ENCODE data around the gene AGAP3. TPM values are rescaled to one million over a fixed set of nuclear protein-coding genes. Genes with fewer than 3 reads are reported as not detected.

AGAP3 gene
- total and polyA plus RNA-seq, 4 donors: 75.9 to 194 (median 110) TPM

GRCh38 chr7:151174246-151175046, 88.2 kb downstream of the AGAP3 start:
- peaks cover 0 to 3% (median 0%) of the 10 kb centered on the region in 4 donors for H3K9me3 ChIP-seq (ENCODE audit: control insufficient read depth in 4 of 4, insufficient read depth in 3 of 4, low read length in 3 of 4)
- 56 to 61% methylated on average over 66 to 77 of the region's 77 CpGs for WGBS, 2 donors
- peaks cover 4 to 19% (median 12%) of the 10 kb centered on the region in 3 donors for H3K27me3 ChIP-seq (ENCODE audit: control insufficient read depth in 3 of 3, insufficient read depth in 3 of 3, low read length in 2 of 3)
- no peak overlapping the region for H3K9ac ChIP-seq (ENCODE audit: insufficient read depth in 1 of 2, low read length in 2 of 2)
- peak in 2 of 3 donors; percentile 22 to 31 for DNase-seq
- no peaks in the 10 kb centered on the region for H3K36me3 ChIP-seq (ENCODE audit: control insufficient read depth in 4 of 4, insufficient read depth in 4 of 4, low read length in 4 of 4)
- no peak overlapping the region for H3K4me3 ChIP-seq
- H3K27ac ChIP-seq (ENCODE audit: low read depth in 1 of 2, low read length in 1 of 2): no peak overlapping the region
- H3K4me1 ChIP-seq (ENCODE audit: control insufficient read depth in 5 of 5, insufficient read depth in 5 of 5, low read length in 5 of 5): no peaks in the 10 kb centered on the region
- ATAC-seq (ENCODE audit: insufficient read depth, low FRiP score): no peak
- TF ChIP-seq CTCF (IDR thresholded peaks at IDR 0.05; ENCODE audit: control extremely low read depth, extremely low read depth): no peak

GRCh38 chr7:151175047-151175792, 88.9 kb downstream of the AGAP3 start:
- no peak for DNase-seq
- H3K36me3 ChIP-seq (ENCODE audit: control insufficient read depth in 4 of 4, insufficient read depth in 4 of 4, low read length in 4 of 4): no peaks in the 10 kb centered on the region
- TF ChIP-seq CTCF (IDR thresholded peaks at IDR 0.05; ENCODE audit: control extremely low read depth, extremely low read depth): no peak
- no peaks in the 10 kb centered on the region for H3K4me1 ChIP-seq (ENCODE audit: control insufficient read depth in 5 of 5, insufficient read depth in 5 of 5, low read length in 5 of 5)
- WGBS, 2 donors: 78 to 81% methylated on average over 16 of the region's 16 CpGs
- ATAC-seq (ENCODE audit: insufficient read depth, low FRiP score): no peak
- H3K4me3 ChIP-seq: no peak overlapping the region
- H3K9ac ChIP-seq (ENCODE audit: insufficient read depth in 1 of 2, low read length in 2 of 2): no peak overlapping the region
- no peak overlapping the region for H3K27ac ChIP-seq (ENCODE audit: low read depth in 1 of 2, low read length in 1 of 2)
- H3K9me3 ChIP-seq (ENCODE audit: control insufficient read depth in 4 of 4, insufficient read depth in 3 of 4, low read length in 3 of 4): peaks cover 0 to 3% (median 0%) of the 10 kb centered on the region in 4 donors
- H3K27me3 ChIP-seq (ENCODE audit: control insufficient read depth in 3 of 3, insufficient read depth in 3 of 3, low read length in 2 of 3): peaks cover 4 to 11% (median 7%) of the 10 kb centered on the region in 3 donors

- no peaks in the 10 kb centered on the region for H3K4me1 ChIP-seq (ENCODE audit: control insufficient read depth in 5 of 5, insufficient read depth in 5 of 5, low read length in 5 of 5)
- no peak for DNase-seq
These were observed 89.6 kb downstream of the AGAP3 start for GRCh38 chr7:151175793-151176311.

More at GRCh38 chr7:151175793-151176311, 89.6 kb downstream of the AGAP3 start:
- ATAC-seq (ENCODE audit: insufficient read depth, low FRiP score): no peak
- no peak overlapping the region for H3K27ac ChIP-seq (ENCODE audit: low read depth in 1 of 2, low read length in 1 of 2)
- peaks cover 4 to 11% (median 7%) of the 10 kb centered on the region in 3 donors for H3K27me3 ChIP-seq (ENCODE audit: control insufficient read depth in 3 of 3, insufficient read depth in 3 of 3, low read length in 2 of 3)
- H3K9me3 ChIP-seq (ENCODE audit: control insufficient read depth in 4 of 4, insufficient read depth in 3 of 4, low read length in 3 of 4): peaks cover 0 to 3% (median 0%) of the 10 kb centered on the region in 4 donors
- H3K4me3 ChIP-seq: no peak overlapping the region
- no peak overlapping the region for H3K9ac ChIP-seq (ENCODE audit: insufficient read depth in 1 of 2, low read length in 2 of 2)
- 78 to 82% methylated on average over 23 of the region's 23 CpGs for WGBS, 2 donors
- H3K36me3 ChIP-seq (ENCODE audit: control insufficient read depth in 4 of 4, insufficient read depth in 4 of 4, low read length in 4 of 4): no peaks in the 10 kb centered on the region
- TF ChIP-seq CTCF (IDR thresholded peaks at IDR 0.05; ENCODE audit: control extremely low read depth, extremely low read depth): no peak
